Immature natural killer cell (primary cell): ENCODE data around the gene VTI1A. TPM values are rescaled to one million over a fixed set of nuclear protein-coding genes. Genes with fewer than 3 reads are reported as not detected.

ENCODE experiments used
- DNase-seq, 3 donors: peaks; one replicate each; pipeline ENCODE4 v3.0.0; 2022; ENCODE audit warnings: mixed read lengths in 1 of 3
- H3K27ac Mint-ChIP-seq, 6 donors: one replicate each; pipeline ENCODE4 v1.8.0; 2020; ENCODE audit warnings: mixed read lengths in 6 of 6, mild to moderate bottlenecking in 5 of 6, inconsistent platforms in 4 of 6, moderate library complexity in 3 of 6
- H3K27me3 Mint-ChIP-seq, 3 donors: one replicate each; pipeline ENCODE4 v1.8.0; 2020 to 2021; ENCODE audit warnings: low read depth in 3 of 3, mild to moderate bottlenecking in 3 of 3, mixed read lengths in 3 of 3, moderate library complexity in 3 of 3, inconsistent platforms in 1 of 3
- H3K36me3 Mint-ChIP-seq, 3 donors: one replicate each; pipeline ENCODE4 v1.8.0; 2020; ENCODE audit warnings: mixed read lengths in 3 of 3, inconsistent platforms in 2 of 3, mild to moderate bottlenecking in 2 of 3
- H3K4me1 Mint-ChIP-seq, 2 donors: one replicate each; pipeline ENCODE4 v1.8.0; 2020; ENCODE audit warnings: inconsistent platforms in 2 of 2, mild to moderate bottlenecking in 2 of 2, mixed read lengths in 2 of 2, moderate library complexity in 1 of 2
- H3K4me3 Mint-ChIP-seq, 5 donors: one replicate each; pipeline ENCODE4 v1.8.0; 2020; ENCODE audit warnings: mild to moderate bottlenecking in 5 of 5, mixed read lengths in 5 of 5, inconsistent platforms in 3 of 5, moderate library complexity in 3 of 5
- H3K9me3 Mint-ChIP-seq, 6 donors: one replicate each; pipeline ENCODE4 v1.8.0; 2020; ENCODE audit warnings: mild to moderate bottlenecking in 6 of 6, mixed read lengths in 6 of 6, inconsistent platforms in 4 of 6, moderate library complexity in 3 of 6
- polyA plus RNA-seq, 3 donors: library from polyadenylated mRNA; unstranded; fragments of 300-500 nt; fragmentation: Illumina TruSeq; gene quantifications; one replicate each; pipeline ENCODE4 v1.2.3, GENCODE V29; 2021

VTI1A gene
- polyA plus RNA-seq, 3 donors from 2014 or later: 15.0 to 40.2 (median 31.2) TPM

GRCh38 chr10:112735041-112735695 is 288.2 kb downstream of the VTI1A start:
- peaks cover 12 to 29% (median 20%) of the 10 kb centered on the region in 3 donors for H3K36me3 Mint-ChIP-seq
- peaks cover 0 to 2% (median 0%) of the 10 kb centered on the region in 3 donors for H3K27me3 Mint-ChIP-seq
- peaks cover 0 to 1% of the 10 kb centered on the region in 2 donors for H3K4me1 Mint-ChIP-seq
- H3K4me3 Mint-ChIP-seq: no peak overlapping the region
- no peaks in the 10 kb centered on the region for H3K9me3 Mint-ChIP-seq
- DNase-seq: no peak
- H3K27ac Mint-ChIP-seq: no peak overlapping the region

GRCh38 chr10:112738606-112739591 is 291.9 kb downstream of the VTI1A start:
- H3K27ac Mint-ChIP-seq: no peak overlapping the region
- H3K4me3 Mint-ChIP-seq: no peak overlapping the region
- H3K4me1 Mint-ChIP-seq: peaks cover 5 to 14% of the 10 kb centered on the region in 2 donors
- no peaks in the 10 kb centered on the region for H3K9me3 Mint-ChIP-seq
- peaks cover 14 to 29% (median 24%) of the 10 kb centered on the region in 3 donors for H3K36me3 Mint-ChIP-seq
- H3K27me3 Mint-ChIP-seq: no peaks in the 10 kb centered on the region
- no peak for DNase-seq

GRCh38 chr10:112739592-112740353 is 292.8 kb downstream of the VTI1A start:
- DNase-seq: no peak
- H3K4me1 Mint-ChIP-seq: peaks cover 5 to 14% of the 10 kb centered on the region in 2 donors
- H3K27me3 Mint-ChIP-seq: no peaks in the 10 kb centered on the region
- H3K9me3 Mint-ChIP-seq: no peaks in the 10 kb centered on the region
- H3K4me3 Mint-ChIP-seq: no peak overlapping the region
- H3K27ac Mint-ChIP-seq: no peak overlapping the region
- H3K36me3 Mint-ChIP-seq: peaks cover 19 to 27% (median 24%) of the 10 kb centered on the region in 3 donors

DNA sequence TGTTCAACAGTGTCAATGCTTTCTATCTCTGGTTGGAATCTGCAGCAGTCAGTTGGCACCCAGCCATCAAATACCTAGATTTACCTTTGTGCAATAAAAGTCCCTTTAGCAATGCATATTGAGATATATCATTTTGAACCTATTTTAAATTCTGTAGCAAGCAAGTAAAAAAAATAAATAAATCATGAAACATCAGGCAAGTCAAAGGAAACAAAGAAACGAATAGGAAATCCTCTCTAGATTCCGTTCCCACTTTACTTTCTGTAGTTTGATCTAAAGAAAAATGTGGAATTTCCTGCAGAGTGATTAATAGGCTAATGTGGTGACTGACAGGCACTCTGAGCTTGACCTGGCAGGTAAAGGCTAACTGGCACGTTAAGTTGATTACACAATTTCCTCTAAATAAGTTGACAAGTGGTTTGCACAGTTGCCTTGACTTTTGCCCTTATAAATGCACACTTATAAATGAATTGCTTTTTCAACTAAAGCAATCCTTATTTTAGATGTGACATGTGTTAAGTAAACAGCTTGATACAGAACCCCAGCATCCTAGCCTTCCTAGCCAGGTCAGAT is 294.9 kb downstream of the VTI1A start:
- H3K36me3 Mint-ChIP-seq: peaks cover 17 to 26% (median 22%) of the 10 kb centered on the region in 3 donors
- H3K9me3 Mint-ChIP-seq: no peaks in the 10 kb centered on the region
- peaks cover 5 to 14% of the 10 kb centered on the region in 2 donors for H3K4me1 Mint-ChIP-seq
- DNase-seq: no peak
- peak overlapping the region in 1 of 6 donors; percentile 40 for H3K27ac Mint-ChIP-seq
- no peak overlapping the region for H3K4me3 Mint-ChIP-seq
- no peaks in the 10 kb centered on the region for H3K27me3 Mint-ChIP-seq

GRCh38 chr10:112744181-112745096 is 297.4 kb downstream of the VTI1A start:
- no peaks in the 10 kb centered on the region for H3K27me3 Mint-ChIP-seq
- H3K9me3 Mint-ChIP-seq: no peaks in the 10 kb centered on the region
- peaks cover 2 to 19% (median 14%) of the 10 kb centered on the region in 3 donors for H3K36me3 Mint-ChIP-seq
- H3K4me1 Mint-ChIP-seq: peaks cover 3 to 14% of the 10 kb centered on the region in 2 donors
- no peak overlapping the region for H3K27ac Mint-ChIP-seq
- DNase-seq: no peak
- no peak overlapping the region for H3K4me3 Mint-ChIP-seq

- H3K9me3 Mint-ChIP-seq: no peaks in the 10 kb centered on the region
- H3K4me3 Mint-ChIP-seq: no peak overlapping the region
- no peak overlapping the region for H3K27ac Mint-ChIP-seq
- H3K27me3 Mint-ChIP-seq: no peaks in the 10 kb centered on the region
- DNase-seq: no peak
- peaks cover 0 to 17% (median 14%) of the 10 kb centered on the region in 3 donors for H3K36me3 Mint-ChIP-seq
- H3K4me1 Mint-ChIP-seq: peaks cover 3 to 13% of the 10 kb centered on the region in 2 donors
Observed at GRCh38 chr10:112746329-112746728, 299.3 kb downstream of the VTI1A start.

- H3K36me3 Mint-ChIP-seq: peaks cover 4 to 12% (median 6%) of the 10 kb centered on the region in 3 donors
- H3K4me1 Mint-ChIP-seq: no peaks in the 10 kb centered on the region
- H3K4me3 Mint-ChIP-seq: no peak overlapping the region
- H3K27ac Mint-ChIP-seq: no peak overlapping the region
- no peak for DNase-seq
- H3K27me3 Mint-ChIP-seq: peaks cover 0 to 2% (median 0%) of the 10 kb centered on the region in 3 donors
- no peaks in the 10 kb centered on the region for H3K9me3 Mint-ChIP-seq
Observed at GRCh38 chr10:112750427-112751167, 303.6 kb downstream of the VTI1A start.

- Mint-ChIP-seq H3K9me3 (no peaks in the 10 kb centered on the region), H3K27ac (no peak overlapping the region), H3K27me3 (peaks cover 0 to 2% (median 0%) of the 10 kb centered on the region in 3 donors), H3K4me1 (no peaks in the 10 kb centered on the region), H3K36me3 (peaks cover 4 to 18% (median 11%) of the 10 kb centered on the region in 3 donors), H3K4me3 (no peak overlapping the region)
- no peak for DNase-seq
Observed at GRCh38 chr10:112751651-112752050, 304.6 kb downstream of the VTI1A start.

- no peak overlapping the region for H3K27ac Mint-ChIP-seq
Observed at GRCh38 chr10:112752288-112752687, 305.3 kb downstream of the VTI1A start.

DNA sequence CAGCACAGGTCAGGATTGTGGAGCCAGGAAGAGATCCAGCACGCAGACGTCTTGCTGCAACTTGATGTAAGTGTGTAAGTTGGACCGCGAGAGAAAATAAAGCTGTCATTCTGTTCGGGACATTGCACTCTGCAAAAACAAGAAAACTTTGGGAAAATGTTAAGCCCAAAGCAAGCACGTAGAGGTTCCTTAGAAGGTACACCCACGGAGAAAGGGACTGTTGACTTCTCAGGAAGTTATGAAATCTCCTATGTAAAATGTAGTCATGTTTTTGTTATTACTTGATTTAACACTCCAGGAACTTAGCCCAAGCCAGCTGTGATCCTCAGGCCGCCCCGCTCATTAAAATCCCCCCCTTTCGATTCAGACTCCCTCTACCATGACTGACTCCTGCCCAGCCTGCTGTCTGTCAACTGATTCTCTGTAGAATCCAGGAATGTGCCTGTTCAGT is 307.0 kb downstream of the VTI1A start:
- Mint-ChIP-seq H3K27me3 (peaks cover 0 to 2% (median 0%) of the 10 kb centered on the region in 3 donors), H3K4me3 (no peak overlapping the region), H3K27ac (no peak overlapping the region), H3K4me1 (no peaks in the 10 kb centered on the region), H3K36me3 (peaks cover 3 to 20% (median 17%) of the 10 kb centered on the region in 3 donors), H3K9me3 (no peaks in the 10 kb centered on the region)
- no peak for DNase-seq

More at GRCh38 chr10:112752288-112752687, 305.3 kb downstream of the VTI1A start:
- Mint-ChIP-seq H3K36me3 (peaks cover 4 to 18% (median 12%) of the 10 kb centered on the region in 3 donors), H3K4me1 (no peaks in the 10 kb centered on the region), H3K27me3 (peaks cover 0 to 2% (median 0%) of the 10 kb centered on the region in 3 donors), H3K9me3 (no peaks in the 10 kb centered on the region), H3K4me3 (no peak overlapping the region)
- no peak for DNase-seq

DNA sequence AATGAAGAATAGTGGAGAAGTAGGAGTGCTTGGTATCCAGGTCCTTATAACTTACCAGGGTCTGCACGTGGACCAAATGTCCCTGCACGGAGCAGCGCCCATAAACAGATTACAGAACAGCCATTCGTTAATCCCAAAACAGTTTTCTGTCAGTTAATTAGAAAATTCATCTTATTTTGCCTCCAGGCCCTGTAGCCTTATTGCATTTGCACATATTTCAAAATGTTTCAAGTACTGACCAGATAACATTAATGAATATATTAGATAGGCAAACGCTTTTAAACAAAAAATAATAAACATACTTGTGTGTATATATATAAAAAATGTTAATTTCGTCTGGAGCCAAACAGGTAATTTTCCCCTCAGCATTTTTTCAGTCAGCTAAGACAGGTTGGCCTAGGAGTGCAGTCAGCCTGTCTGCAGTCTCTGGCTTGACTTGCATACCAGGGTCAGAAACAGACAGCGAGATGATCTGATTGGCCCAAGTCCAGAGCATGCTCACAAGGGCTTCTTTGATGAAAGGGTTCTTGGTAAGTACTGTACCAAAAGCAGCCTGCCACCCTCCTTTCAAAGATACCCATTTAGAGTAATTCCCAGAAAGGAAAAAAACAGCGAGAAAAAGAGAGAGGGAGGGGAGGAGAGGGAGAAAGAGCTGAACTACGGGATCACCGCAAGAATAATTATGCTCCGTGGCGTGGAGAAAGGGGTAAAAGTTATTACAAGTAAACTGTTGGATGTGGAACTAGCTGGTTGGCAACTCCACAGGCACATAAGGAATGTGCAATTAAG is 308.6 kb downstream of the VTI1A start:
- H3K27ac Mint-ChIP-seq: no peak overlapping the region
- no peak overlapping the region for H3K4me3 Mint-ChIP-seq
- no peaks in the 10 kb centered on the region for H3K4me1 Mint-ChIP-seq
- DNase-seq: no peak
- peaks cover 0 to 29% (median 20%) of the 10 kb centered on the region in 3 donors for H3K36me3 Mint-ChIP-seq
- H3K27me3 Mint-ChIP-seq: peaks cover 0 to 2% (median 0%) of the 10 kb centered on the region in 3 donors
- no peaks in the 10 kb centered on the region for H3K9me3 Mint-ChIP-seq
